ENCODE results near the gene CCL18.
"Not testable (repeated sequence)": the region's sequence is repeated elsewhere in the genome, so short reads cannot be mapped to it uniquely, and the experiment has no call there.

The CCL18 gene

DNA sequence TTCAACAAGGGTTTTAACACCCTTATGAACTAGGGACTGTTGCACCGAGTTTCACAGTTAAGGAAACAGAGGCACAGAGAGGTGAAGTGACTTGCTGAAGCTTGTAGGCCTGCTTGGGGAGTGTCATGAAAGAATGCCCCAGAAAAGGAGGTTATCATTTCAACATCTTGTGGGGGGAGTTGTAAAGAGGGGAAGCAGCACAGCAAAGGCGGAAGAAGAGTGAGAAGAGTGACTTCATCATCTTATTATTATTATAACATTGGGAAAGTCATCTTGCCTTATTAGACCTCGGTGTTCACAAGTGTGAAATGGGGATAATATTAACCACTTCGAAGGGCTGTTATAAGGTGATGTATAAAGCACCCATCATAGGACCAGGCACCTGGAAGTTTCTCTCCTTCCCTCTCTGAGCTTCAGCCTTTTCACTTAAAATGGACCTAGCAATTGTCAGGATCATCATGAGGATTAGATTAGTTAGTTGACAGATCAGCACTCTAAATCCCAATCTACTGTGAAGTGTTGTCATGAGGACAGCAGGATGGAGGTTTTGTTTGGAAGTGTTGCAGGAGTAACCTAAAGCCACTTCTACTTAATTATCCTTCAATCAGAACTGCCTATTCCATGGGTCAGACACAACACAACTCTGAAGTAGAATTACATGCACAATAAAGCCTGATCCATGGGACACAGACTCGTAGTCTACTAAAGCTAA lies 41.9 kb downstream of the CCL18 start:
- no peak overlapping the region for H3K4me3 ChIP-seq (ENCODE audit: control insufficient read depth, low read depth, low read length)
- DNase-seq (ENCODE audit: low read depth), result no peak
- TF ChIP-seq, protein P1, sequence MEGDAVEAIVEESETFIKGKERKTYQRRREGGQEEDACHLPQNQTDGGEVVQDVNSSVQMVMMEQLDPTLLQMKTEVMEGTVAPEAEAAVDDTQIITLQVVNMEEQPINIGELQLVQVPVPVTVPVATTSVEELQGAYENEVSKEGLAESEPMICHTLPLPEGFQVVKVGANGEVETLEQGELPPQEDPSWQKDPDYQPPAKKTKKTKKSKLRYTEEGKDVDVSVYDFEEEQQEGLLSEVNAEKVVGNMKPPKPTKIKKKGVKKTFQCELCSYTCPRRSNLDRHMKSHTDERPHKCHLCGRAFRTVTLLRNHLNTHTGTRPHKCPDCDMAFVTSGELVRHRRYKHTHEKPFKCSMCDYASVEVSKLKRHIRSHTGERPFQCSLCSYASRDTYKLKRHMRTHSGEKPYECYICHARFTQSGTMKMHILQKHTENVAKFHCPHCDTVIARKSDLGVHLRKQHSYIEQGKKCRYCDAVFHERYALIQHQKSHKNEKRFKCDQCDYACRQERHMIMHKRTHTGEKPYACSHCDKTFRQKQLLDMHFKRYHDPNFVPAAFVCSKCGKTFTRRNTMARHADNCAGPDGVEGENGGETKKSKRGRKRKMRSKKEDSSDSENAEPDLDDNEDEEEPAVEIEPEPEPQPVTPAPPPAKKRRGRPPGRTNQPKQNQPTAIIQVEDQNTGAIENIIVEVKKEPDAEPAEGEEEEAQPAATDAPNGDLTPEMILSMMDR (conservative IDR thresholded peaks at IDR 0.05; ENCODE audit: control insufficient read depth, insufficient read depth, low read depth, low read length), result no peak

DNA sequence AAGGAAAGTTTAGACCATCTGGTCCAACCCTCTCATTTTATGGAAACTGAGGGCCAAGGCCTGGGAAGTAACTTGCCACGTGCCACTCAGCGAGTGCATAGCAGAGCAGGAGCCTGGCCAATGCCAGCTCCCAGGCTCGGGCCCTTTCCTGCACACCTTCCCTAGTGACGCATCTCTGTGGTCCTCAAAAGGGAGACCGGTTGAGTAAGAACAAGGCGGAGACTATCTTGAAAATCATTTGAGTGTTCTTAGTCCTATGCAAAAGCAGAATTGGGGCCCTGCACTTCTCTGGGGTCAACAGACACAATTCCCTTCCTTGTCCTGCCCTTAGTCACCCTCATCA lies 42.4 kb downstream of the CCL18 start:
- DNase-seq (ENCODE audit: low read depth), result no peak
- TF ChIP-seq, protein P1 (conservative IDR thresholded peaks at IDR 0.05; ENCODE audit: control insufficient read depth, insufficient read depth, low read depth, low read length), result no peak
- H3K4me3 ChIP-seq (ENCODE audit: control insufficient read depth, low read depth, low read length), result no peak overlapping the region

DNA sequence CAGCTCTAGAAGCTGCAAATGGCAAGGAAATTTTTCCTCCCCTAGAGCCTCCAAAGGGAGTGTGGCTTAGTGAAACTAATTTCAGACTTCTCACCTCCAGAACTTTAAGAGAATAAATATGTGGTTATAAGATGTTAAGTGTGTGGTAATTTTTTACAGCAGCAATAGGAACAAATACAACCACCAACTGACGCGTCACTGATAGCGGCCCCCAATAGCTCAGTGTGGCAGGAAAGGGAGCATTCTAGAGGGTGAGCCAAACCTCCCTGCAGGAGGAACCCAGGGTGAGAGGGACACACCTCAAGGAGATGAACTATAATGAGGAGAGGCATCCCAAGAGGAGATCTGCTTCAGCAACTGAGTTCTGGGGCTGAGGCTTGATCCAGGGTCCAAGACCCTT lies 43.6 kb downstream of the CCL18 start:
- DNase-seq (ENCODE audit: low read depth), result no peak
- TF ChIP-seq, protein P1 (conservative IDR thresholded peaks at IDR 0.05; ENCODE audit: control insufficient read depth, insufficient read depth, low read depth, low read length), result no peak
- H3K4me3 ChIP-seq (ENCODE audit: control insufficient read depth, low read depth, low read length), result no peak overlapping the region

DNA sequence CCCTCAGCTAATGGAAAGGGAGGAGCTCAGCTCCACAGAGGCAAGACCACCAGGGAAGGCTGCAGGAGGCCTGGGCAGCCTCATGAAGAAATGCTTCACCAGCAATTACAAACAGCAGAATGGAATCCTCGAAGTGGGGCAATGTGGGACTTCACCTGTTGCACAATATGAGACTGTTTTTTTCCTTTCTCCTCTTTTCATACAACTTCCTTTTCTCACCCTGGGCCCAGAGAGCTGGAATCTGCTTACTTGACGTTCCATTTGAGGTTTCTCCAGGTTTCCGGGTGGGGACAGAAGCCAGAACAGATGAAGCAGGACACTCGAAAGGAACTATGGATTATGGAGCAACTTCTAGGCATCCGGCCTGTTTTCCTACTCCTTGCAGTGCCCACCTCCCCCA lies 44.2 kb downstream of the CCL18 start:
- not testable (repeated sequence) for DNase-seq (ENCODE audit: low read depth); H3K4me3 ChIP-seq (ENCODE audit: control insufficient read depth, low read depth, low read length)

DNA sequence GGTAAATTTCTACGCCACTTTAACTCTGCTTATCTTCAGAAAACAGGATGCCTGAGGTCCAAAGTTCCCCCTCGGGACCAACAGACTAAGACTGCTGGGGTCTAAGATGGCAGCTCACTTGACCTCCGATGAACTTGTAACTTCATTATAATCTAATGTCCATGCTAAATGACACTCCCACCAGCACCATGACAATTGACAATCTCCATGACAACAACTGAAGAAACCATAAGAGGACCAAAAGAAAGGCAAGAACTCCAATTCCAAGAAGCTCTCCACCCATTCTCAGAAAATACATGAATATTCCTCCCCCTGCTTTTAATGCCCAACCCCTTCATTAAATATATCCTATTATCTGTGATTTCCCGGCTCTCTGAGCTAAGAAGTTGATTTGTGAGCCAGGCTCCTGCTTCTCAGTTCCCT lies 47.0 kb downstream of the CCL18 start:
- TF ChIP-seq, protein P1 (conservative IDR thresholded peaks at IDR 0.05; ENCODE audit: control insufficient read depth, insufficient read depth, low read depth, low read length), result no peak
- no peak overlapping the region for H3K4me3 ChIP-seq (ENCODE audit: control insufficient read depth, low read depth, low read length)

DNA sequence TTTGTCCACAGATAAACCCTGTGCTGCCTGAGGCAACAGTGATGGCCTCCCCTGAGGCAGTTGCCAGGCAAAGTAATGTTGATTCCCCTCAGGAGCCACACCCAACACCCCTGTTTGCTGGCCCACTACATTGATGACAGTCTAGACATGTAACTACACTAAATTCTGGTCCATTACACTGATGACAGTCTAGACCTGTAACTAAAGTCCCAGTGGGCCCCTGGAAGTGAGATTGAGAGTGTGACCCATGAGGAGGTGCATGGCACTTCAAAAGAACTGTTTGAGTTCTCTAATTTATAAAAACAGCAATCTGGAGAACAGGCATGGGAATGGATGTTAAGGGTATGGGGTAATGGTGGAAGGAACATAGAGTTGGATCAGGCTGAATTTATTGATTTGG lies 48.5 kb downstream of the CCL18 start:
- no peak overlapping the region for H3K4me3 ChIP-seq (ENCODE audit: control insufficient read depth, low read depth, low read length)
- no peak for DNase-seq (ENCODE audit: low read depth)
- TF ChIP-seq, protein P1 (conservative IDR thresholded peaks at IDR 0.05; ENCODE audit: control insufficient read depth, insufficient read depth, low read depth, low read length), result no peak

More for the DNA sequence above, 47.0 kb downstream of the CCL18 start:
- DNase-seq (ENCODE audit: low read depth), result no peak

DNA sequence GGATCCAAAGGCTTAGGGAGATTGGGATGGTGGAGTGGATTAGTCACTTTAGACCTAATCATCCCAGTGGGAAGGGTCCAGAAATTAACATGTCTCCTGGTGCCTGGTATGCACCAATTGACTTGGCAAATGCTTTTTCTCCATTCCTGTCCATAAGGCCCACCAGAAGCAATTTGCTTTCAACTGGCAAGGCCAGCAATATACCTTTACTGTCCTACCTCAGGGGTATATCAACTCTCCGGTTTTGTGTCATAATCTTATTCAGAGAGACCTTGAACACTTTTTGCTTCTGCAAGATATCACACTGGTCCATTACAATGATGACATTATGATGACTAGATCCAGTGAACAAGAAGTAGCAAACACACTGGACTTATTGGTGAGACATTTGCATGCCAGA lies 49.1 kb downstream of the CCL18 start:
- H3K4me3 ChIP-seq (ENCODE audit: control insufficient read depth, low read depth, low read length); DNase-seq (ENCODE audit: low read depth): not testable (repeated sequence)

DNA sequence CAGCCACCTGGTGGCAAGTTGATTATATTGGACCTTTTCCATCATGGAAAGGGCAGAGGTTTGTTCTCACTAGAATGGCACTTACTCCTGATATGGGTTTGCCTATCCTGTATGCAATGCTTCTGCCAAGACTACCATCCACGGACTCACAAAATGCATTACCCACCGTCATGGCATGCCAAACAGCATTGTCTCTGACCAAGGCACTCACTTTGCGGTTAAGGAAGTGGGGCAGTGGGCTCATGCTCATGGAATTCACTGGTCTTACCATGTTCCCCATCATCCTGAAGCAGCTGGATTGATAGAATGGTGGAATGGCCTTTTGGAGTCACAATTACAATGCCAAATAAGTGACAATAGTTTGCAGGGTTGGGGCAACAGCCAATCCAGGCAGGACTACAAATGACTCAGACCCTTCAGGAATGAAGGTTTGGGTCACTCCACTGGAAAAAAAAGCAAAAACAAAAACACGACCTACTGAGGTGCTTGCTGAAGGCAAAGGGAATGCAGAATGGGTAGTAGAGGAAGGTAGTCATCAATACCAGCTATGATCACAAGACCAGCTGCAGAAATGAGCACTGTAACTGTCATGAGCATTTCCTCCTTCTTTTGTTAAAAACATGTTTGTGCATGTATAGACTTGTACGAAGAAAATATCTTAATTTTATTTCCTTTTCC lies 51.0 kb downstream of the CCL18 start:
- not testable (repeated sequence) for H3K4me3 ChIP-seq (ENCODE audit: control insufficient read depth, low read depth, low read length); DNase-seq (ENCODE audit: low read depth)

DNA sequence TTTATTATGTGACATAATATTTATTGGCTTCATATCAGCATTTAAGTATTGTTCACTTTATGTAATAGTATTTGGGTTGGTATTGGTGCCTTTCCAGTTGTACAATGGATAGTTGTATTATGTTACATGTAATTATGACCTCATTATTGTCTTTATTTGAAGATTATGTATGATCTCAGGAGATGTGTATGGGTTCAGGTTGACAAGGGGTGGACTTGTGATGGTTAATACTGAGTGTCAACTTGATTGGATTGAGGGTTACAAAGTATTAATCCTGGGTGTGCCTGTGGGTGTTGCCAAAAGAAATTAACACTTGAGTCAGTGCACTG lies 51.5 kb downstream of the CCL18 start:
- not testable (repeated sequence) for DNase-seq (ENCODE audit: low read depth); H3K4me3 ChIP-seq (ENCODE audit: control insufficient read depth, low read depth, low read length)
